ENCODE data around the gene ATG12. TPM values are rescaled to one million over a fixed set of nuclear protein-coding genes. Genes with fewer than 3 reads are reported as not detected.

ATG12 gene
- total and polyA plus RNA-seq, 2 of the 13 experiments (the other 11 are each of a cell fraction or from before 2014, with no cell fraction given): 46.4 to 58.1 TPM

GRCh38 chr5:115801984-115802383 lies 39.4 kb downstream of the ATG12 start:
- no peaks in the 10 kb centered on the region for H4K20me1 ChIP-seq (ENCODE audit: insufficient read depth, low read length)
- peaks cover 32% of the 10 kb centered on the region for H3K4me1 ChIP-seq (ENCODE audit: insufficient read depth, low read length)
- no peak overlapping the region for H3K27ac ChIP-seq (ENCODE audit: extremely low read length, insufficient read depth, low read length)
- in situ Hi-C loops (cut with HindIII; ENCODE audit: extremely low pct_ligation_motif_present, low pct_unique_long_range_greater_than_20kb): no loop called here
- H3K27me3 ChIP-seq (ENCODE audit: control insufficient read depth in 1 of 2, insufficient read depth in 2 of 2, low read length in 2 of 2): no peaks in the 10 kb centered on the region
- intact Hi-C loops (cut with micrococcal nuclease; ENCODE audit: unreplicated experiment): no loop called here
- 36% methylated on average over 1 of the region's 1 CpG for WGBS (ENCODE audit: low lambda C conversion rate)
- H2AFZ ChIP-seq (ENCODE audit: low read length): no peak overlapping the region
- H3K4me2 ChIP-seq (ENCODE audit: low read depth, low read length): no peak overlapping the region
- no peak for TF ChIP-seq ZMYM3 (CRISPR knock-in tag; IDR thresholded peaks at IDR 0.05)
- no peak for TF ChIP-seq FOXO1 (CRISPR knock-in tag; IDR thresholded peaks at IDR 0.05)
- ChIA-PET POLR2A (no interaction called here), CTCF (ENCODE audit: low intra/inter-chr PET ratio, low total read pairs) (no interaction called here)
- H3K79me2 ChIP-seq (ENCODE audit: insufficient read depth, low read length): no peaks in the 10 kb centered on the region
- no peaks in the 10 kb centered on the region for H3K36me3 ChIP-seq (replicated peaks in 1 of 2; ENCODE audit: control insufficient read depth in 1 of 2, insufficient read depth in 2 of 2, low read length in 2 of 2)
- FAIRE-seq (no peak), ATAC-seq (no peak), DNase-seq (ENCODE audit: low spot score) (no peak)
- H3K9ac ChIP-seq (ENCODE audit: insufficient read depth, low read depth, low read length): no peak overlapping the region
- H3K4me3 ChIP-seq (replicated peaks in 1 of 3; ENCODE audit: insufficient read depth in 1 of 3, low read depth in 2 of 3, low read length in 3 of 3): no peak overlapping the region
- H3K9me3 ChIP-seq (ENCODE audit: low read length): no peaks in the 10 kb centered on the region
- no TSS peak for BruUV-seq (replicated peaks)

- FAIRE-seq (no peak), ATAC-seq (no peak), DNase-seq (ENCODE audit: low spot score) (no peak)
- no peak overlapping the region for H3K4me2 ChIP-seq (ENCODE audit: low read depth, low read length)
- TF ChIP-seq HNF4G (IDR thresholded peaks at IDR 0.05; ENCODE audit: borderline replicate concordance, low read depth, low read length) (no peak), HNF4G (CRISPR knock-in tag; IDR thresholded peaks at IDR 0.05; ENCODE audit: borderline replicate concordance, low read depth) (no peak), BCL6 (CRISPR knock-in tag; IDR thresholded peaks at IDR 0.05) (peak; percentile 34; the same call in 1 of the 2 replicates)
- ChIA-PET POLR2A (no interaction called here), CTCF (ENCODE audit: low intra/inter-chr PET ratio, low total read pairs) (no interaction called here)
- intact Hi-C loops (cut with micrococcal nuclease; ENCODE audit: unreplicated experiment) (no loop called here), in situ Hi-C loops (cut with HindIII; ENCODE audit: extremely low pct_ligation_motif_present, low pct_unique_long_range_greater_than_20kb) (no loop called here)
- H2AFZ ChIP-seq (ENCODE audit: low read length): no peak overlapping the region
- H3K9ac ChIP-seq (ENCODE audit: insufficient read depth, low read depth, low read length): no peak overlapping the region
- no peaks in the 10 kb centered on the region for H3K27me3 ChIP-seq (ENCODE audit: control insufficient read depth in 1 of 2, insufficient read depth in 2 of 2, low read length in 2 of 2)
- no peak overlapping the region for H3K4me3 ChIP-seq (replicated peaks in 1 of 3; ENCODE audit: insufficient read depth in 1 of 3, low read depth in 2 of 3, low read length in 3 of 3)
- WGBS (ENCODE audit: low lambda C conversion rate): 74% methylated on average over 2 of the region's 2 CpGs
- H3K27ac ChIP-seq (ENCODE audit: extremely low read length, insufficient read depth, low read length): no peak overlapping the region
- no peaks in the 10 kb centered on the region for H4K20me1 ChIP-seq (ENCODE audit: insufficient read depth, low read length)
- H3K9me3 ChIP-seq (ENCODE audit: low read length): no peaks in the 10 kb centered on the region
- H3K79me2 ChIP-seq (ENCODE audit: insufficient read depth, low read length): no peaks in the 10 kb centered on the region
- peaks cover 33% of the 10 kb centered on the region for H3K4me1 ChIP-seq (ENCODE audit: insufficient read depth, low read length)
- no peaks in the 10 kb centered on the region for H3K36me3 ChIP-seq (replicated peaks in 1 of 2; ENCODE audit: control insufficient read depth in 1 of 2, insufficient read depth in 2 of 2, low read length in 2 of 2)
- BruUV-seq (replicated peaks): no TSS peak
Measured at GRCh38 chr5:115801152-115801551, 40.2 kb downstream of the ATG12 start.

Data from HepG2 (cell line).